ENCODE measurements around the gene XYLT1. TPM values are rescaled to one million over a fixed set of nuclear protein-coding genes. Genes with fewer than 3 reads are reported as not detected.

XYLT1 gene
- total RNA-seq, 1 experiment from 2014 or later, result 14.5 TPM

DNA sequence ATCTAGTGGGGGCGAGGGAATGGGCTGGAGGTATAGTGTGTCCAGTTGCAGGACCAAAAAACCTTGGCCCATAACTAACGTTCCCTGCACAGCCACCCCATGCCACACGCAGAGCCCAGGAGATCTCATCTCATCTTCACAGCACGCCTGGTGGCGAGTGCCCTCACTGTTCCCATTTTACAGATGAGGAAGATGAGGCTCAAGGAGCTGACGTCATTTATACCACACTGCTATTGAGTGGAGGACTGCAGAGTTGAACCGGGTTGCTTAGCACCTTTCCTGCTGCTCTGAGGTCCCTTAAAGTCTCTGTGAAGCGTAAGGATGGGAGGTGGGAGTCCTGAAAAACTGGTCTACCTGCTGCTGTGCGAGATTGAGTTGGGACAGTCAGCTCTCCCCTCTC lies 172.5 kb downstream of the XYLT1 start:
- no peaks in the 10 kb centered on the region for H3K27me3 Mint-ChIP-seq (ENCODE audit: low read depth)
- H3K4me2 ChIP-seq (ENCODE audit: insufficient read depth, insufficient read length, low read length), result no peak overlapping the region
- no peak overlapping the region for H3K4ac ChIP-seq (ENCODE audit: low read depth, low read length)
- H2BK120ac ChIP-seq (ENCODE audit: low read depth, low read length, poor library complexity, severe bottlenecking), result no peak overlapping the region
- H3K9me3 Mint-ChIP-seq, result no peaks in the 10 kb centered on the region
- H3K23me2 ChIP-seq (ENCODE audit: insufficient read length, low read depth, low read length, poor library complexity, severe bottlenecking), result no peaks in the 10 kb centered on the region
- H3K9me3 ChIP-seq (ENCODE audit: control insufficient read depth, low read depth, low read length), result no peaks in the 10 kb centered on the region
- no peaks in the 10 kb centered on the region for H3K36me3 Mint-ChIP-seq (ENCODE audit: insufficient read depth in 1 of 3, low read depth in 3 of 3)
- no peak overlapping the region for H3K14ac ChIP-seq (ENCODE audit: insufficient read depth, low read length)
- H3K27ac ChIP-seq (ENCODE audit: insufficient read length, low read depth, low read length), result no peak overlapping the region
- H3K27ac Mint-ChIP-seq, result no peak overlapping the region; a peak in 2 of 7 replicates
- H3K18ac ChIP-seq (ENCODE audit: insufficient read length, low read depth, low read length), result no peak overlapping the region
- no peak overlapping the region for H2BK5ac ChIP-seq (ENCODE audit: insufficient read length, low read length)
- no peak overlapping the region for H4K5ac ChIP-seq (ENCODE audit: insufficient read length, low read depth, low read length)
- H3K79me1 ChIP-seq (ENCODE audit: insufficient read depth, low read depth, low read length, poor library complexity, severe bottlenecking), result no peaks in the 10 kb centered on the region
- no peak overlapping the region for H3K9ac ChIP-seq (ENCODE audit: extremely low read depth, insufficient read length, low read length)
- TF ChIP-seq, protein P1, sequence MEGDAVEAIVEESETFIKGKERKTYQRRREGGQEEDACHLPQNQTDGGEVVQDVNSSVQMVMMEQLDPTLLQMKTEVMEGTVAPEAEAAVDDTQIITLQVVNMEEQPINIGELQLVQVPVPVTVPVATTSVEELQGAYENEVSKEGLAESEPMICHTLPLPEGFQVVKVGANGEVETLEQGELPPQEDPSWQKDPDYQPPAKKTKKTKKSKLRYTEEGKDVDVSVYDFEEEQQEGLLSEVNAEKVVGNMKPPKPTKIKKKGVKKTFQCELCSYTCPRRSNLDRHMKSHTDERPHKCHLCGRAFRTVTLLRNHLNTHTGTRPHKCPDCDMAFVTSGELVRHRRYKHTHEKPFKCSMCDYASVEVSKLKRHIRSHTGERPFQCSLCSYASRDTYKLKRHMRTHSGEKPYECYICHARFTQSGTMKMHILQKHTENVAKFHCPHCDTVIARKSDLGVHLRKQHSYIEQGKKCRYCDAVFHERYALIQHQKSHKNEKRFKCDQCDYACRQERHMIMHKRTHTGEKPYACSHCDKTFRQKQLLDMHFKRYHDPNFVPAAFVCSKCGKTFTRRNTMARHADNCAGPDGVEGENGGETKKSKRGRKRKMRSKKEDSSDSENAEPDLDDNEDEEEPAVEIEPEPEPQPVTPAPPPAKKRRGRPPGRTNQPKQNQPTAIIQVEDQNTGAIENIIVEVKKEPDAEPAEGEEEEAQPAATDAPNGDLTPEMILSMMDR (conservative IDR thresholded peaks at IDR 0.05), result no peak
- no peak for DNase-seq
- H3T11ph ChIP-seq (ENCODE audit: low read length), result no peak overlapping the region
- H3K4me1 ChIP-seq (ENCODE audit: insufficient read depth, low read length), result peaks cover 8% of the 10 kb centered on the region; the same call in 1 of the 2 replicates
- H2BK12ac ChIP-seq (ENCODE audit: insufficient read length, low read depth, low read length), result no peak overlapping the region
- no peak overlapping the region for H3K56ac ChIP-seq (ENCODE audit: insufficient read length, low read depth, low read length)
- H4K91ac ChIP-seq (ENCODE audit: insufficient read length, low read depth, low read length), result no peak overlapping the region
- no peaks in the 10 kb centered on the region for H3K27me3 ChIP-seq (ENCODE audit: insufficient read depth, low read length)
- no CpG with 5 or more reads among the region's 9 CpGs for WGBS (ENCODE audit: extremely low coverage, insufficient read length, low lambda C conversion rate)
- H3K23ac ChIP-seq (ENCODE audit: insufficient read length, low read depth, low read length), result no peak overlapping the region
- H4K20me1 ChIP-seq (ENCODE audit: control insufficient read depth, insufficient read depth, insufficient read length), result no peaks in the 10 kb centered on the region
- no peak overlapping the region for H2BK20ac ChIP-seq (ENCODE audit: low read depth, low read length, poor library complexity, severe bottlenecking)
- no peaks in the 10 kb centered on the region for H3K79me2 ChIP-seq (ENCODE audit: insufficient read depth, low read length)
- H3K4me1 Mint-ChIP-seq, result peaks cover 45 to 48% of the 10 kb centered on the region in 2 experiments
- no peak overlapping the region for H2BK15ac ChIP-seq (ENCODE audit: low read depth, low read length)
- H2AK5ac ChIP-seq (ENCODE audit: insufficient read length, low read length), result no peak overlapping the region
- no peak overlapping the region for H3K4me3 Mint-ChIP-seq
- H2AFZ ChIP-seq (ENCODE audit: low read length), result no peak overlapping the region
- H4K8ac ChIP-seq (replicated peaks; ENCODE audit: insufficient read length, low read depth, low read length), result no peak overlapping the region

Data from H9 (cell line).